ENCODE data around the gene LPIN2. TPM values are rescaled to one million over a fixed set of nuclear protein-coding genes. Genes with fewer than 3 reads are reported as not detected.

The LPIN2 gene
- total and polyA plus RNA-seq, 2 of the 13 experiments (the other 11 are each of a cell fraction or from before 2014, with no cell fraction given), result 46.0 to 119 TPM

- TF ChIP-seq, protein P1, sequence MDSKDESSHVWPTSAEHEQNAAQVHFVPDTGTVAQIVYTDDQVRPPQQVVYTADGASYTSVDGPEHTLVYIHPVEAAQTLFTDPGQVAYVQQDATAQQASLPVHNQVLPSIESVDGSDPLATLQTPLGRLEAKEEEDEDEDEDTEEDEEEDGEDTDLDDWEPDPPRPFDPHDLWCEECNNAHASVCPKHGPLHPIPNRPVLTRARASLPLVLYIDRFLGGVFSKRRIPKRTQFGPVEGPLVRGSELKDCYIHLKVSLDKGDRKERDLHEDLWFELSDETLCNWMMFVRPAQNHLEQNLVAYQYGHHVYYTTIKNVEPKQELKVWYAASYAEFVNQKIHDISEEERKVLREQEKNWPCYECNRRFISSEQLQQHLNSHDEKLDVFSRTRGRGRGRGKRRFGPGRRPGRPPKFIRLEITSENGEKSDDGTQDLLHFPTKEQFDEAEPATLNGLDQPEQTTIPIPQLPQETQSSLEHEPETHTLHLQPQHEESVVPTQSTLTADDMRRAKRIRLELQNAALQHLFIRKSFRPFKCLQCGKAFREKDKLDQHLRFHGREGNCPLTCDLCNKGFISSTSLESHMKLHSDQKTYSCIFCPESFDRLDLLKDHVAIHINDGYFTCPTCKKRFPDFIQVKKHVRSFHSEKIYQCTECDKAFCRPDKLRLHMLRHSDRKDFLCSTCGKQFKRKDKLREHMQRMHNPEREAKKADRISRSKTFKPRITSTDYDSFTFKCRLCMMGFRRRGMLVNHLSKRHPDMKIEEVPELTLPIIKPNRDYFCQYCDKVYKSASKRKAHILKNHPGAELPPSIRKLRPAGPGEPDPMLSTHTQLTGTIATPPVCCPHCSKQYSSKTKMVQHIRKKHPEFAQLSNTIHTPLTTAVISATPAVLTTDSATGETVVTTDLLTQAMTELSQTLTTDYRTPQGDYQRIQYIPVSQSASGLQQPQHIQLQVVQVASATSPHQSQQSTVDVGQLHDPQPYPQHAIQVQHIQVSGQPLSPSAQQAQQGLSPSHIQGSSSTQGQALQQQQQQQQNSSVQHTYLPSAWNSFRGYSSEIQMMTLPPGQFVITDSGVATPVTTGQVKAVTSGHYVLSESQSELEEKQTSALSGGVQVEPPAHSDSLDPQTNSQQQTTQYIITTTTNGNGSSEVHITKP (CRISPR knock-in tag; IDR thresholded peaks at IDR 0.05; ENCODE audit: low read depth), result peak; percentile 57; the same call in 1 of the 2 replicates
- TF ChIP-seq STAG1 (CRISPR knock-in tag; IDR thresholded peaks at IDR 0.05) (peak; percentile 14; the same call in 1 of the 2 replicates), TBX3 (IDR thresholded peaks at IDR 0.05; ENCODE audit: borderline replicate concordance) (no peak), TFE3 (CRISPR knock-in tag; IDR thresholded peaks at IDR 0.05) (peak; percentile 76), ZFY (CRISPR knock-in tag; IDR thresholded peaks at IDR 0.05) (peak; percentile 60), ARNTL (CRISPR knock-in tag; IDR thresholded peaks at IDR 0.05) (peak; percentile 83), ZNF672 (CRISPR knock-in tag; IDR thresholded peaks at IDR 0.05) (no peak), SP4 (CRISPR knock-in tag; IDR thresholded peaks at IDR 0.05) (peak; percentile 43; the same call in 1 of the 2 replicates), PITX1 (CRISPR knock-in tag; IDR thresholded peaks at IDR 0.05) (peak; percentile 12; the same call in 1 of the 2 replicates), YEATS4 (CRISPR knock-in tag; IDR thresholded peaks at IDR 0.05; ENCODE audit: borderline replicate concordance) (peak; percentile 55; the same call in 1 of the 2 replicates), ZNF543 (CRISPR knock-in tag; IDR thresholded peaks at IDR 0.05) (0 out of 2 replicates have a peak, but pooled peaks have one; percentile 43), ATF7 (IDR thresholded peaks at IDR 0.05) (no peak), ATF7 (CRISPR knock-in tag; IDR thresholded peaks at IDR 0.05) (no peak), ZNF17 (CRISPR knock-in tag; IDR thresholded peaks at IDR 0.05) (no peak), IRX3 (CRISPR knock-in tag; IDR thresholded peaks at IDR 0.05; ENCODE audit: borderline replicate concordance, low read depth) (0 out of 2 replicates have a peak, but pooled peaks have one; percentile 25), ATF5 (CRISPR knock-in tag; IDR thresholded peaks at IDR 0.05; ENCODE audit: low read depth) (no peak), BATF2 (CRISPR knock-in tag; IDR thresholded peaks at IDR 0.05) (no peak), TGIF2 (CRISPR knock-in tag; IDR thresholded peaks at IDR 0.05) (no peak), IKZF4 (CRISPR knock-in tag; IDR thresholded peaks at IDR 0.05; ENCODE audit: borderline replicate concordance, low read depth, not compliant biosample characterization) (no peak)
- TF ChIP-seq, protein P2, sequence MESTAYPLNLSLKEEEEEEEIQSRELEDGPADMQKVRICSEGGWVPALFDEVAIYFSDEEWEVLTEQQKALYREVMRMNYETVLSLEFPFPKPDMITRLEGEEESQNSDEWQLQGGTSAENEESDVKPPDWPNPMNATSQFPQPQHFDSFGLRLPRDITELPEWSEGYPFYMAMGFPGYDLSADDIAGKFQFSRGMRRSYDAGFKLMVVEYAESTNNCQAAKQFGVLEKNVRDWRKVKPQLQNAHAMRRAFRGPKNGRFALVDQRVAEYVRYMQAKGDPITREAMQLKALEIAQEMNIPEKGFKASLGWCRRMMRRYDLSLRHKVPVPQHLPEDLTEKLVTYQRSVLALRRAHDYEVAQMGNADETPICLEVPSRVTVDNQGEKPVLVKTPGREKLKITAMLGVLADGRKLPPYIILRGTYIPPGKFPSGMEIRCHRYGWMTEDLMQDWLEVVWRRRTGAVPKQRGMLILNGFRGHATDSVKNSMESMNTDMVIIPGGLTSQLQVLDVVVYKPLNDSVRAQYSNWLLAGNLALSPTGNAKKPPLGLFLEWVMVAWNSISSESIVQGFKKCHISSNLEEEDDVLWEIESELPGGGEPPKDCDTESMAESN (CRISPR knock-in tag; conservative IDR thresholded peaks at IDR 0.05), result no peak
These were observed 48.0 kb upstream of the LPIN2 start (continued) for GRCh38 chr18:3060667-3061580.

All from HepG2 (cell line).